Testis (tissue), 3 donors: ENCODE measurements around the gene PDPK1. TPM values are rescaled to one million over a fixed set of nuclear protein-coding genes. Genes with fewer than 3 reads are reported as not detected.

Experiments
- DNase-seq: peaks from one replicate; pipeline ENCODE4 v3.0.0-alpha.2; 2019
- H3K27ac ChIP-seq, 2 donors: fragments of 200-600 bp; sonication (generic); one replicate each; pipeline ENCODE4 v1.5.1; 2019
- H3K27me3 ChIP-seq: fragments of 200-600 bp; sonication (generic); one replicate; pipeline ENCODE4 v1.5.1; 2019
- H3K36me3 ChIP-seq: fragments of 200-600 bp; sonication (generic); one replicate; pipeline ENCODE4 v1.5.1; 2017; ENCODE audit warnings: low read depth; ENCODE audit errors: missing control alignments
- H3K4me1 ChIP-seq: fragments of 200-600 bp; sonication (generic); one replicate; pipeline ENCODE4 v1.5.1; 2019
- H3K4me3 ChIP-seq, 2 donors: fragments of 200-600 bp; sonication (generic); one replicate each; pipeline ENCODE4 v1.5.1; 2017 to 2019
- H3K9me3 ChIP-seq: fragments of 200-600 bp; sonication (generic); one replicate; pipeline ENCODE4 v1.5.1; 2017
- POLR2A ChIP-seq: fragments of 450-650 bp; IDR thresholded peaks from one replicate; pipeline ENCODE4 v1.6.1; 2017; ENCODE audit warnings: antibody characterized with exemption, mild to moderate bottlenecking, moderate library complexity
- WGBS, 2 donors: methylation state at CpG; one replicate each; pipeline ENCODE4 v1.1.5; 2018; 5-methylcytosine and 5-hydroxymethylcytosine counted together
- intact Hi-C: fragments of 100-400 bp; cut with DNase I; formaldehyde crosslinking; loops from one replicate; pipeline ENCODE4 v1.15.1; 2023; ENCODE audit warnings: low total_unique reads
- polyA plus RNA-seq: library from polyadenylated mRNA; stranded (reverse); fragments of 350-450 nt; fragmentation: Illumina TruSeq; extraction: RNeasy Lipid Tissue Mini Kit (QIAGEN cat#74804); gene quantifications from one replicate; pipeline ENCODE4 v1.2.3, GENCODE V29; 2014; ENCODE audit warnings: low read depth, low replicate concordance; ENCODE audit not compliant: insufficient read depth
- total RNA-seq, 2 donors: library from RNA; depleted of rRNA; stranded (reverse); fragments of >200 nt; gene quantifications; one replicate each; pipeline ENCODE4 v1.2.3, GENCODE V29; 2016
- TF ChIP-seq, protein P1 (sequence below), 3 experiments: fragments of 450-650 bp in 2 of 3; fragments of 200-600 bp in 1 of 3; sonication (generic) in 1 of 3; IDR thresholded peaks; one replicate each; pipeline ENCODE4 v1.5.1; 2016 to 2019; ENCODE audit warnings: antibody characterized with exemption in 3 of 3, mild to moderate bottlenecking in 2 of 3, moderate library complexity in 1 of 3

PDPK1 gene
- total and polyA plus RNA-seq, 3 donors from 2014 or later: 53.0 to 75.3 (median 61.1) TPM

DNA sequence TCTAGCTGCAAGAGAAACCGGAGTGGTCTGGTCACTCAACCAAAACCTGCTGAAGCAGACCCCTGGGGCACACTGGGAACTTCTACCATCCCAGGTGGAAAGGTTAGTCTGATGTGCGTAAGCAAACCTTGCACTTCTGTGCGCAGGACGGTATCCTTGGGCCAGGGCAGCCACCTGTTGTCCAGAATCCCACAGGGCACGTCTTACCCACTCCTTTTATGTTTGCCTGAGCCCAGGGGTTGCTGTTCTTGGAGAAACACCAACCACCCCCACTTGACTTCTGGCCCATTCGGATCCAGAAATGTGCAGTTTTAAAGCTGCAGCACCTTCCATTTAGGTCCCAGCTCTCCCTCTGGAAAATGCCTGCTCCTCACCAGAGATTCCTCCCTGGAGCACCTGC lies 44.2 kb upstream of the PDPK1 start:
- Histone ChIP-seq H3K4me1 (peaks cover 15% of the 10 kb centered on the region), H3K27me3 (no peaks in the 10 kb centered on the region), H3K27ac (no peak overlapping the region), H3K4me3 (no peak overlapping the region), H3K36me3 (no peaks in the 10 kb centered on the region), H3K9me3 (no peaks in the 10 kb centered on the region)
- DNase-seq: no peak
- intact Hi-C loops: no loop called here
- TF ChIP-seq POLR2A: no peak
- TF ChIP-seq, protein P1, sequence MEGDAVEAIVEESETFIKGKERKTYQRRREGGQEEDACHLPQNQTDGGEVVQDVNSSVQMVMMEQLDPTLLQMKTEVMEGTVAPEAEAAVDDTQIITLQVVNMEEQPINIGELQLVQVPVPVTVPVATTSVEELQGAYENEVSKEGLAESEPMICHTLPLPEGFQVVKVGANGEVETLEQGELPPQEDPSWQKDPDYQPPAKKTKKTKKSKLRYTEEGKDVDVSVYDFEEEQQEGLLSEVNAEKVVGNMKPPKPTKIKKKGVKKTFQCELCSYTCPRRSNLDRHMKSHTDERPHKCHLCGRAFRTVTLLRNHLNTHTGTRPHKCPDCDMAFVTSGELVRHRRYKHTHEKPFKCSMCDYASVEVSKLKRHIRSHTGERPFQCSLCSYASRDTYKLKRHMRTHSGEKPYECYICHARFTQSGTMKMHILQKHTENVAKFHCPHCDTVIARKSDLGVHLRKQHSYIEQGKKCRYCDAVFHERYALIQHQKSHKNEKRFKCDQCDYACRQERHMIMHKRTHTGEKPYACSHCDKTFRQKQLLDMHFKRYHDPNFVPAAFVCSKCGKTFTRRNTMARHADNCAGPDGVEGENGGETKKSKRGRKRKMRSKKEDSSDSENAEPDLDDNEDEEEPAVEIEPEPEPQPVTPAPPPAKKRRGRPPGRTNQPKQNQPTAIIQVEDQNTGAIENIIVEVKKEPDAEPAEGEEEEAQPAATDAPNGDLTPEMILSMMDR (IDR thresholded peaks at IDR 0.05): no peak
- 73 to 75% methylated on average over 6 of the region's 6 CpGs for WGBS, 2 donors

GRCh38 chr16:2494616-2495015 lies 43.2 kb upstream of the PDPK1 start:
- no peak for DNase-seq

DNA sequence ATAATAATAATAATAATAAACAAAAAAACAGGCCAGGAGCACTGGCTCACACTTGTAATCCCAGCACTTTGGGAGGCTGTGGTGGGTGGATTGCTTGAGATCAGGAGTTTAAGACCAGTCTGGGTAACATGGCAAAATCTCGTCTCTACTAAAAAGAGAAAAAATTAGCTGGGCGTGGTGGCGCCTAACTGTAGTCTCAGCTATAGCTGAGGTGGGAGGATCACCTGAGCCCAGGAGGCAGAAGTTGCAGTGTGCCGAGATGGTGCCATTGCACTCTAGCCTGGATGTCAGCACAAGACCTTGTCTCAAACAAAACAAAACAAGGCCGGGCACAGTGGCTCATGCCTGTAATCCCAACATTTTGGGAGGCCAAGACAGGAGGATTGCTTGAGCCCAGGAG lies 42.8 kb upstream of the PDPK1 start:
- H3K4me1 ChIP-seq: peaks cover 15% of the 10 kb centered on the region
- H3K4me3 ChIP-seq: no peak overlapping the region
- intact Hi-C loops: no loop called here
- TF ChIP-seq, protein P1 (IDR thresholded peaks at IDR 0.05): no peak
- TF ChIP-seq POLR2A: no peak
- no peak overlapping the region for H3K27ac ChIP-seq
- no peaks in the 10 kb centered on the region for H3K27me3 ChIP-seq
- WGBS, 2 donors: 92 to 99% methylated on average over 5 of the region's 5 CpGs
- no peaks in the 10 kb centered on the region for H3K9me3 ChIP-seq
- no peak for DNase-seq
- H3K36me3 ChIP-seq: no peaks in the 10 kb centered on the region

More at GRCh38 chr16:2494616-2495015, 43.2 kb upstream of the PDPK1 start:
- Histone ChIP-seq H3K36me3 (no peaks in the 10 kb centered on the region), H3K27ac (no peak overlapping the region), H3K27me3 (no peaks in the 10 kb centered on the region), H3K4me3 (no peak overlapping the region), H3K9me3 (no peaks in the 10 kb centered on the region), H3K4me1 (peaks cover 15% of the 10 kb centered on the region)
- TF ChIP-seq, protein P1 (IDR thresholded peaks at IDR 0.05): no peak
- no peak for TF ChIP-seq POLR2A
- intact Hi-C loops: no loop called here
- 94 to 98% methylated on average over 5 of the region's 5 CpGs for WGBS, 2 donors

GRCh38 chr16:2496223-2497115 lies 41.4 kb upstream of the PDPK1 start:
- Histone ChIP-seq H3K9me3 (no peaks in the 10 kb centered on the region), H3K36me3 (no peaks in the 10 kb centered on the region), H3K4me3 (no peak overlapping the region), H3K4me1 (peaks cover 16% of the 10 kb centered on the region), H3K27me3 (no peaks in the 10 kb centered on the region), H3K27ac (no peak overlapping the region)
- 94 to 95% methylated on average over 21 to 62 of the region's 62 CpGs for WGBS, 2 donors
- DNase-seq: no peak
- TF ChIP-seq, protein P1 (IDR thresholded peaks at IDR 0.05): no peak
- TF ChIP-seq POLR2A: no peak
- intact Hi-C loops: no loop called here
